ENCODE data around the gene MTA1. TPM values are rescaled to one million over a fixed set of nuclear protein-coding genes. Genes with fewer than 3 reads are reported as not detected.

The MTA1 gene
- total RNA-seq, 1 experiment from 2014 or later: 47.9 TPM

DNA sequence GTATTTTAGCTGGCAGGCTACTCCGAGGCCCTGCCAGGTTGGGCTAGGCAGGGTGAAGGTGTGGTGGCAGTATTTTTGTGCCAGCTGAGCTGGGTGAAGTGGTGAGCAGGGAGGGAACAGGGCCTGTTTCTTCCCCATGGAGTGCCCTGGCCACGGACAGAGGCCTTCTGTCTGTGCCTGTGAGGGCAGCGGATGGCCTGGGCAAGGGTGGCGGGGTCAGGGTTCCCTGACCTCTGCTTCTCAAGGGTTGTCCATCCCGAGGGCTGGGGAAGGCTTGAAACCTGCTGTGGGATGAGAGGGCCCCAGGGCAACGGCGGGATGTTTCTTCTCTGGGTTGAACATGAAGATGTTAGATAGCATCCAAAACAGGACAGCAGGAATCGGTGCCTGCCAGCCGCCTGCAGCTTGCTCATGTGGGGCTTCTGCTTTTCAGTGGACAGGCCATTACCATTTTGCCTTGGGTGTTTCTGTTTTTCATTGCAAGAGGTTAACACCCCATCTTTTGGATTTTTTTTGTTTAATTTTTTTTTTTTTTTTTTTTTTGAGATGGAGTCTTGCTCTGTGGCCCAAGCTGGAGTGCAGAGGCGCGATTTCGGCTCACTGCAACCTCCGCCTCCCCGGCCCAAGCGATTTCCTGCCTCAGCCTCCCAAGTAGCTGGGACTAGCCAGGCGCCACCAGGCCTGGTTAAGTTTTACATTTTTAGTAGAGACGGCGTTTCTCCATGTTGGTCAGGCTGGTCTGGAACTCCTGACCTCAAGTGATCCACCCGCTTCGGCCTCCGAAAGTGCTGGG, 3.3 kb downstream of the MTA1 start:
- no peak for DNase-seq (ENCODE audit: low read depth)

DNA sequence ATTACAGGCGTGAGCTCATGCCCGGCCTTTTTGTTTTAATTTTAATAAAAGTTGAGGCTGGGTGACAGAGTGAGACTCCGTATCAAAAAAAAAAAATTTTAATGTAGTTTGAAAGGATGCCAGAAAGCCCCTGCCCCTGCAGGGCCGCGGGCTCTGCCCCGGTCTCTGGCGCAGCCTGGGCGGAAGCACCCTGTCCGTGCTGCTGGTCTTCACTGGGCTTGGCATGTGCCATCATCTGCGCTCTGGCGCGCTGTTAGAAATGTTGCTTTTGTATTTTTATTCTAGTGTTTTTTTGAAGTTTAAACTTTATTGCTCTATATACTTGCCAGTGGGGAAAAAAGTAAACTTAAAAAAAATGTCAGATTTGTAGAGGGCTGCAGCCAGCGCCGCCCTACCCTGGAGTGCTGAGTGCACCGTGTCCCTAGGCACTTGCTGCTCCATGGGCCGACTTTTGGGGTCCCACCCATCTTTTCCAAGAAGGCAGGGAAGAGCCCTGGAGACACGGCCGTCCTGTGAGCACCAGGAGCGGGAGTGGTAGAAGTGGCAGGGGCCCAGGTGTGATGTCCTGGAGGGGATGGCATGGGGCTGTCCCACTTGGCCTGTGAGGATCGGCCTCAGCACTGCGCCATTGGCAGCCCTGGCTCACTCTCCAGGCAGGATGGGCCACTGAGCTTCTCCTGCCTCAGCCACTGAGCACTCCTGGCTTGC, 4.0 kb downstream of the MTA1 start:
- DNase-seq (ENCODE audit: low read depth): no peak

DNA sequence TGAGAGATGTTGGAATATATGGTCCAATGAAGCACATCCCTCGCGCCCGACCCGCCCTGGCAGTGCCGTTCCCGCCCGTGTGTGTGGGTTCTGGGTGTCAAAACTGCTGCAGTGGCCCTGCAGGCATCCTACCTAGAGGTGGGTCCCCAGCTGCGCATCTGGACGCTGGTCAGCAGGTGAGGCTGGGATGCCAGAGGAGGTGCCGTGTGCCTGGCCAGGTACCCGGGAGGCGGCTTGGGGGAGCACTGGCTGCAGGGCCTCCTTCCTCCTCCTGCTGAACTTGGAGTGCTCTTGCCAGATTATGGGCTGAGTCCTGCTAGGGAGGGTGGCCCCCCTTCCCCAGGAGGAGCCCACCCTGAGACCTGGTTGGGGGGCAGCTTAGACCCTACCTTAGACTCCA, 5.2 kb downstream of the MTA1 start:
- no peak for DNase-seq (ENCODE audit: low read depth)

DNA sequence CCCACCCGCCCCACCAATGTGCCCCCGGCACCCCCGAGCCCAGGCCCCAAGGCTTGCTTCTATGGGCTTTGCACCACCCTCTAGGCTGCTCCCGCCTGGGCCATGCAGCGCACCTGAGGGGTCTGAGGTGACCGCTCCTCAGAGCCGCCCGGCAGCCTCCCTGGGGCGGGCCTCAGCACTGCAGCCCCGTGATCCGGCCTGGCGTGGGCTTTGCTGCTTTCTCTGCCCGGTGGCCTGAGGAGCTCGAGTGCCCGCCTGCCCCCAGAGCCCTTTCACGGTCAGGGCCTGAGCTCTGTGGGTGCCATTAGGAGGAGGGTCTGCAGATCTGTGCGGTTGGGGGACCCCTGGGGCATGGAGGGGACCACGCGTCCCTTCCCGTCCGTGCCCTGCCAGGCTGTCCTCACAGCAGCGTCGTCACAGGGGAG, 6.2 kb downstream of the MTA1 start:
- no peak for DNase-seq (ENCODE audit: low read depth)

DNA sequence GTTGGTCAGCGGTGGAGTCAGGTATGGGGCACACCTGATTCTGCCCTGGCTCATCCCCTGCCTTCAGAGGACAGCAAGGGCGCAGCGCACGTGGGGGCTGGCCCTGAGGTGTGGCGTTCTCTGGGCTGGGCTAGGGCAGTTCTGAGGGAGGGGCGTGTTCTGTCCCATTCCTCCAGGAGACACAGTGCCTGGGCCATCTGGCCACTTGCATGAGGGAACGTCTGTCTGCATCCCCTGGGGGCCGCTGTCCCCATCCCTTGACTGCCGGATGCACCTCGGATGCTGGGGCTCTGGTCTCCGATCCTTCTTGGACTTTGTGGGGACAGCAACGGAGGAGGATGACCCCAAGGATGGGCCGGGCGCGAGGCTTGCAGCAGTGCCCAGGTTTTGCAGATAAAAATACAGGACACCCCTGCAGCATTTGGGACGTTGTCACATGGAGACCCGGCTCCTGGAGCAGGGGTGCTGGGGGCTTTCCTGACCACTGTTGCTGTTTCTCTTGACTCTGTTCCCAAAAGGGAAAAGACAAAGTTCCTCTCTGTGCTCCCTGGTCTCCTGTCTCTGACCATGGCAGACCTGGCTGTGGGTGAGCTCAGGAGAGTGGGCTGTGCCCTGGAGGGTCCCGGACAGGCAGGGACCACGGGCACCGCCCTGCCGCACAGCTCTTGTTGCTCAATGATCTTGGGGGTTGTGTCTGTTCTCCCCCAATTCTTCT, 6.9 kb downstream of the MTA1 start:
- DNase-seq (ENCODE audit: low read depth): no peak

DNA sequence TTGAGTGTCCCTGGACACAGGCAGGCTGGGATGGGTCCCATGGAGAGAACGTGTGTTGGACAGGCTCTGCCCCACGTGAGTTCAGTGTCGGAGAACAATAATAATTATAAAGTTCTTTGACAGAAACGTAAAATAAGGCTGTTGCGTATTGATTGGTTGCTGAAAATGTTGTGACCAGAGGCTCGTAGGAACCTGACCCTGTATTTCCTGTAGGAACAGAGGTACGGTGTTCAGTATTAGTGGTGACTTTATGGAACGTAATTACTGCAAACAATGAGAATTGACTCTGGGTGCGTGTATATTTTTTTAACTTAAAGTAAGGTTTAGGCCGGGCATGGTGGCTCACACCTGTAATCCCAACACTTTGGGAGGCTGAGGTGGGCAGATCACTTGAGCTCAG, 7.8 kb downstream of the MTA1 start:
- DNase-seq (ENCODE audit: low read depth): no peak

DNA sequence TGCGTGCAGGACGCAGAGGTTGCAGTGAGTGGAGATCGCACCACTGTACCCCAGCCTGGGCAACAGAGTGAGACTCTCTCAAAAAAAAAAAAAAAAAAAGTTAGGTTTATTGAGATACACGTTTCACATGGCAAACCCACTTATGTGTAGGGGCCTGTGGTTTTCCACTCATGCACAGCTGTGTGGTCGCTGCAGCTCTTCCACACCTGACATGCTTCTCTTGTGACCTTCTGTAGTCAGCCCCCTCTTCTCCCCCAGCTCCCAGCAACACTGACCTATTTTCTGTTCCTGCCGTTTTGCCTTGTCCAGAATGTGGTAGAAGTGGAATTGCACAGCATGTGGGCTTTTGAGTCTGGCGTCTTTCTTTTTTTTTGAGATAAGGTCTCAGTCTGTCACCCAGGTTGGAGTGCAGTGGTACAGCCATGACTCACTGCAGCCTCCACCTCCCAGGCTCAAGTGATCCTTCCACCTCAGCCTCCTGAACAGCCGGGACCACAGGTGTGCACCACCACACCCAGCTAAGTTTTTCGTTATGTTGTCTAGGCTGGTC, 8.4 kb downstream of the MTA1 start:
- no peak for DNase-seq (ENCODE audit: low read depth)

DNA sequence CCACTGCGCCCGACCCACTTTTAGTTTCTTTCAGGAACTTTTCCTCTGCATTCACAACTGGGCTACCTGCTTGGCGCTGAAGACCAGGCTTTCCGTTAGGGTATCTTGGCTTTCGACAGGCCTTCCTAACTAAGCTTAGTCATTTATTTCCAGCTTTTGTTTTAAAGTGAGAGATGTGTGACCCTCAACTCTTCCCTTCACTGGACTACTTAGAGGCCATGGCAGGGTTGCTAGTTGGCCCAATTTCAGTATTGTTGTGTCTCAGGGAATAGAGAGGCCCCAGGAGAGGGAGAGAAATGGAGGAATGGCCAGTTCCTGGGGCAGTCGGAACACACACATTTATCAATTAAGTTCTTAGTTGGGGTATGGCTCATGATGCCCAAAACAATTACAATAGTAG, 10.4 kb downstream of the MTA1 start:
- no peak for DNase-seq (ENCODE audit: low read depth)

DNA sequence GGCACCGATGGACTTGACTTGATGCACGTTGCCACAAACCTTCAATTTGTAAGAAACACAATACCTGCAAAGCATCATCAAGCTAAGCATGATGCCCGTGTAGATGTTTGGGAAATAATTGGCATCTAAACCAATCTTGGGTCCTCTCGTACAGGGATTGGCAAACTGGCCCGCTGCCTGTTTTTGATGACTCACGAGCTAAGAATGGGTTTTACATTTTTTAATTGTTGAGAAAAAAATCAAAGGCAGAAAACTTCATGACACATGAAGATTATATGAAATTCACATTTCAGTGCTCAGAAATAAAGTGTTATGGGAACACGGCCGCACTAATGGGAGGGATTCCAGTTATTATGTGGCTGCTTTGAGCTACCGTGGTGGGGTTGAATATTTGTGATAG, 10.9 kb downstream of the MTA1 start:
- DNase-seq (ENCODE audit: low read depth): peak; percentile 87

DNA sequence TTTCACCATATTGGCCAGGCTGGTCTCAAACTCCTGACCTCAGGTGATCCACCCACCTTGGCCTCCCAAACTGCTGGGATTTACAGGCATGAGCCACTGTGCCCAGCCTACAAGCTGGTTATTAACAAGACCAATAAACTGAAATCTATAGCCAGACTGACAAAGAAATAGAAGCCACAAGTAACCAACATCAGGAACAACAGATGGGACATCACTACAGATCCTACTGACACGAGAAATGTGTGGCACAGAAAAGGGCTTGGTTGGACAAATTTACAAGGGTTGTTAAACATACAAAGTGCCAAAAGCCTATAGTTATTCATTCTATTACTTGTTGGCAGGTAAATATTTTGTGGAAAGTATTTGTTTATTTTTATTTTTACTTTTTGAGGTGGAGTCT, 11.6 kb downstream of the MTA1 start:
- no peak for DNase-seq (ENCODE audit: low read depth)

DNA sequence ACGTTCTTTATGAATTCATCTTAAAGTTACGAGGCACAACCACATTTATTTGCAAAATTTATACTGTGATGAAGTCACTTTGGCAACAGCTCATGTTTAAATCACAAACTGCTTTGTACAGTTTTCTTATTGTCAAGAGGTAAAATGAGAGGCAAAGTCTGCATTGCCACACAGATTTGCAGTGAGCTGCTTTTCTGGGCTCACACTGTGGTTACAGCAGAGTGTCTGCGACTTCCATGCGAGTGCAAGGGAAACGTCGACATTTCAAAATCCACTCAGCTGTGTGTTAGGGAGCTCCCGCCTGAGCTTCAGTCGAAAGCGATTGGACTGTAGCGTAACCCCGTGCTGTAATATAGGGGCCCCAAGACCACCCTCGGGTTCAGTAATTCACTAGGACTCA, 13.0 kb downstream of the MTA1 start:
- DNase-seq (ENCODE audit: low read depth): no peak

DNA sequence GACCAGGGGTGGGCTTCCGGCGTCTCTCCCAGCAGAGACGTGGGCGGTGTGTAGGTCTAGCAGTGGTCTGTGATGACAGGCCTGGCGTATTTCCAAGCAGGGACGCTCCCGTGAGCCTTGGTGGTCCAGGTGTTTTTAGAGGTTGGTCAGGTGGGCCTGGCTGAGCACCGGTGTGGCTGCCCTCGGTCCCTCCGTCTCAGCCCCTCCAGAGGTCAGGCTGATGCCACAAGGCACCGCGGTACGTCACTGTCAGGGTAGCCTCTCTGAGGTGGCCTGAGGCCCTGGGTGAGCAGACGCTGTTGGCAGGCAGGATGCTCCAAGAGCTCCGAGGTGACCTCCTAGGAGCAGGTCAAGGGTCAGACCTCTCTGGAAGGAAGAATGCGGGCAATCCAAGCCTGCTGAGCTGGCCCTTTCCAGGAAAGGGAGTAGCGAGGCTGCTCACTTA, 13.6 kb downstream of the MTA1 start:
- no peak for DNase-seq (ENCODE audit: low read depth)

DNA sequence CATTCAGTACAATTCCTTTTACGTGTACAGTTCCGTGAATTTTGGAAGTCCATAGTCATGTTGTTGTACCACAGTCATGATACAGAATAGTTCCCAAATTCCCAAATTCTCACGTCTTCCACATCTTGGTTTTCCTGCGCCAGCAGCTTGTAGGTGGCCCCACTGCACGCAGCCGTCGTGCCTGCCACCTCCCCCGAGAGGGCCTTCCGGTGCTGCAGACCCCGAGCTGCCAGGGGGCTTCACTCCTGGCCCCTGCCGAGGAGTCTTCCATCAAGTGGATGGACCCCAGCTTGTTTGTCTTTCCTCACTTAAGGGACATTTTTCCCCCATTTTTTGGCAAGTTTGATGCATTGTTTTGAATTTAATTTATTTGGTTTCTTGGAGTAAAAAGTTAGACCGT, 16.8 kb downstream of the MTA1 start:
- DNase-seq (ENCODE audit: low read depth): no peak

DNA sequence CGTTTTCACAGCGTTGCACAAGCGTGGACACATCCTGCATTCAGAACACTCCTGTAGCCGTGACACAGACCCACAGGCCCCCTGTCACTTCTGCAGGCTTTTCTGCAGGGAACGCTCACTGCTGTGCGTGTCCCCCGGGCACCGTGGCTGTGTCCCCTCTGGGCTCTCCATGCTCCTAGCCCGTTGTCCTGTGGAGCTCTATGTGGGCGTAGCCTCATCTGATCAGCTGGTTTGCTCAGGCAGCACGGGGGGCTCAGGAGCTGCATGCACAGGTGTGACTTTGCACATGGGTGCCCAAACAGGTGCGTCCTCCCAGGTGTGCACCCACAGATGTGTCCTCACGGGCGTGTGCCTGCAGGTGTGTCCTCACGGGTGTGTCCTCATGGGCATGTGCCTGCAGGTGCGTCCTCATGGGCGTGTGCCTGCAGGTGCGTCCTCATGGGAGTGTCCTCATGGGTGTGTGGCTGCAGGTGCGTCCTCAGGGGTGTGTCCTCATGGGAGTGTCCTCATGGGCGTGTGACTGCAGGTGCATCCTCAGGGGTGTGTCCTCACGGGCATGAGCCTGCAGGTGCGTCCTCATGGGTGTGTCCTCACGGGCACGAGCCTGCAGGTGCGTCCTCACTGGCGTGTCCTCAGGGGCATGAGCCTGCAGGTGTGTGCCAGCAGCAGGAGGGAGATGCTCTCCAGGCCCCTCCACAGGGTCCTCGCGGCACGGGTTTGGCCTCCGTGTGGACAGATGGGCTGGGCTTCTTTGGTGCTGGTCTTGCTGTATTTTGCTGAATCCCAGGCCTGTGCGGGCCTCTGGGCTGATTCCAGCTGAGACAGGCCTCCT, 17.5 kb downstream of the MTA1 start:
- no peak for DNase-seq (ENCODE audit: low read depth)

DNA sequence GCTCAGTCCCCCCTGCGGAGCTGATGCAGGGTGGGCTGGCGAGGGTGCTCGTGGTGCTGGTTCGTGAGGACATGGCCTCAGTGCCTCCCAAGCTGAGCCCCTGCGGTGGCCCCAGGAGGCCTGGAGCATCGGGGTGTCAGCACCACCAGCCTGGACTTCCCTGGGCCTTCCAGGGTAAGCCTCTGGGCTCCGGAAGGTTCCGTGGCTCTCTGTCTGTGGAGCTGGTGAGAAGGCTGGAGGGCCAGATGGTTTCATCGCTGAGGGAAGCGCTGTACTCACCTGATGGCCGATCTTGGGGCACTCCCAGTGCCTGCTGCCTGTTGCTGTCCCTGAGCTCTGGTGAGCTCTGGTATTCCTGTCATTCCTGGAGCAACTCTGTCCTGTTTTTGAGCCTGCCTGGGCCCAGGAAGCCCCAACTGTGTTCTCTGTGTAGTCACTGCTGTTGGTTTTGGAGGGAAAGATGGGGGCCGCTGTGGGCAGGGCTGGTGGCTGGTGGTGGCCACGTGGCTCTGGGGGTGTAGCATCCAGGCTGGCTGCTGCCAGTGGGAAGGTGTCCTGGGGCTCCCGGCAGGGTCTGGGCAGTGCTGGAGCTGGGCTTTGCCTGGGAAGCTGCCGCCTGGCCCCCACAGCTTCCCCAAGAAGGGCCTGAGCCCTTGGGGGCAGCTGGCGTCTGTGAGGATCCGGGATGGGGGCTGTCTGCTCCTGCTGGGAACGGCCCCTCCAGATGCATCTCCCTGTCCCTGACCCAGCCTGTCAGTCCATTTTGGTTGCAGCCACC, 18.3 kb downstream of the MTA1 start:
- no peak for DNase-seq (ENCODE audit: low read depth)

DNA sequence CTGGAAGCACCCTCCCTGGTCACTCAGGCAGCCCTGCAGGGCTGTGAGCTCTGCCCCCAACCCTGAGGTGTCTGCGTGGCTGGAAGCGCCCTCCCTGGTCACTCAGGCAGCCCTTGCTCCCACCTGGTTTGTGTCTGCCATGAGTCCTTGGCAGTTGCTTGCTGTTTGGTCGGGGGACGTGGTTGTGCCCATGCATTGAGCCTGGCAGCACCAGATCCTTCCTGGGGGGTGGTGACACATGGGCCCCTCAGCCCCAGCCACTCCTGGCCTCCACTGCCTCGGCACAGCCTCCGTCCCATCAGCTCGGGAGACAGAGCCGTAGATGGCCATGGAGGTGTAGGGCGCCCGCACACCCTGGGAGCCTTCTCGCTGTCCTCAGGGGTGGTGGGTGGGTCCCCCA, 19.6 kb downstream of the MTA1 start:
- DNase-seq (ENCODE audit: low read depth): no peak

DNA sequence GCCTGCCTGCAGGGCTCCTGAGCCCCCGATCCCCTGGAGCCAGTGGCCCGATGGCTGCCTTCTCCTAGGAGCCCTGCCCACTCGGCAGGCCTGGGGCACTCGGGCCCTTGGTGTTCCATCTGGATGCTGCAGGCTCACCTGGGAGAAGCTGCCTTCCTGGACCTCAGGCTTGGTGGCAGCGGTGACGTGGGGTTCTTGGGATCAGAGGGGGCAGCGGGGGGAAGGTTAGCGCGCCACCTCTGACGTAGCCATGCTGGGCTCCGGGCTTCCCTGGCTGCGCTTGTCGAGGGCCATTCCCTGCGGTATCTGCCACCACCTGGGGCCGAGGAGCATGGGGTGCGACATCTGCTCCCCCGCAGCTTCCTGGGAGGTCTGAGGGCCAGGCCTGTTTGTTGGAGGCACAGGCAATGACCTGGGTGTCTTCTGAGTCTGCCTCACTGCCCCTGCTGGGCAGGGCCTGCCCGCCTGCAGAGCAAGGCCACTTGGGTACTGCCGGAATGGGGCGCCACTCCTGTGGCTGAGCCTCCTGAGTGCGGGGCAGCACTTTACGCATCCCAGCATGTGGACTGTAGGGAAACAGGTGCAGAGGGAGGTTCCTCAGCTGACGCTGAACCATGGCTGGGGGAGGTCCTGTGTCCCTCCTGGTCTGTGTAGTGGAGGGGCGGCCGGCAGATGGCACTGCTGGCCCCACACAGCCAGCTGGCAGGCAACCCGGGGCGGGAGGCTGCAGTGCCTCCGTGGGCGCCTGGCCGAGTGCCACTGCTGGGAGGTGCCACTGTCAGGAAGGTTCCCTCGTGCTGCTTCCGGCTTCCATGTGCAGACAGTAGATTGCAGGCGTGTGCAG, 20.3 kb downstream of the MTA1 start:
- peak; percentile 26 for DNase-seq (ENCODE audit: low read depth)

DNA sequence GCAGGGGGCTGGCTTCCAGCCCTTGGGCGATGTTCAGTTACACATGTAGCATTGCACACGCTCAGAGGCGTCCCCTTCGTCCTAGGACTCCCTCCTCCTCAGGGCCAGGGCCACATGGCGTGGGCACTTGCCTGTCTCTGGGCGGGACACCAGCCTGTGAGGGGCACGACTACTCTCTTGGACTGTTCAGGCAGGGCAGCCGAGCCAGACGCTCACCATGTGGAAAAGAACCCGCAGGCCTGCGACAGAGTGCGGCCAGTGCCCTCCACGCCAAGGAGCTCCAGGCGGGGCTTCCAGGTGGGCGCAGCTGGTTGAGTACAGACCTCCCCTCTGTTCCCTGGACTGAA, 20.9 kb downstream of the MTA1 start:
- DNase-seq (ENCODE audit: low read depth): no peak

DNA sequence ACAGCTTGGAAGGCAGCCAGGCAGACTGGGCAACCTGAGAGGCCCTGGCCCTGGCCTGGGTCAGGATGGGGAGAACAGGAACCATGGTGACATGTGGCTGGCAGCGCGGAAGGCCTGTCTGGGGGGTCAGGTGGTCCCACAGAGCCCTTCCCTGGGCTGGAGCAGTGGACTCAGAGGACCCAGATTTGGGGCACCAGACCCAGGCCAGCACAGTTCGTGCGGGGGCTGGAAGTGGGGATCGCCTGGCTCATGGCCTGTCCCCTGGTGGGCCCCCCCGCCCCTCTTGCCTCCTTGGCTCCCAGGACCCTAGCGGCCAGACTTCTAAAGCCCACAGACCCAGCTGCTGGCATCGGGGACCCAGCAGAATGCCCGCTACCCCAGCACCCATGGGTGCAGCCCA, 21.4 kb downstream of the MTA1 start:
- DNase-seq (ENCODE audit: low read depth): no peak

DNA sequence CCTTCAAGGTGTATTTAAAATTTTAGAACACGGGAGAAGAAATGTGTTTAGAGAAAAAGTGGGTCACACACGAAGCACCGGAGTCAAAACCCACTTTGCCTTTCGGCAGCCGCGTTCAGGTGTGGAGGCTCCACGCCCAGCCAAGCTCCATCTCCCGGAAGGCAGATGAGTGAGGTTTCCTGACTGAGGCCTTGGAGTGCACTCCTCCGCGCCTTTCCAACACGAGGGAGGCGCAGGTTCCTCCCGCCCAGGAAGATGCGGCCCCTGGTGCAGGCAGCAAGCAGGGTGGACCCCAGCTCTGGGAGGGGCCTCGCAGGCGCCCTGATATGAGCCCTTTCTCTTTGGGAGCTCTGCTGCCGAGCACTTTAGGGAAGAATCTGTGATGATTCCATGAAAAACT, 22.5 kb downstream of the MTA1 start:
- DNase-seq (ENCODE audit: low read depth): no peak

Data from LHCN-M2 (cell line).